ENCODE data around the gene TRAF3.

- TF ChIP-seq CTCF (IDR thresholded peaks at IDR 0.05; ENCODE audit: insufficient read depth, low read length), result no peak
- TF ChIP-seq POLR2AphosphoS5 (IDR thresholded peaks at IDR 0.05; ENCODE audit: low read depth), result no peak
Measured at GRCh38 chr14:102878174-102878969, 101.1 kb downstream of the TRAF3 start.

Data from HL-60 (cell line).